OCI-LY7 (cell line): ENCODE results near the gene SPDL1. TPM values are rescaled to one million over a fixed set of nuclear protein-coding genes. Genes with fewer than 3 reads are reported as not detected.

Experiments
- BruUV-seq: library from RNA; stranded (reverse); fragments of 400-500 nt; replicated peaks from 2 replicates; lab custom pipeline; 2021; lab: Mats Ljungman, UMichigan
- CTCF ChIA-PET: fragments of 300-600 bp; sonication (Branson Sonifier 250); formaldehyde crosslinking; loops from one replicate; lab custom pipeline; 2022; ENCODE audit warnings: antibody characterized with exemption; ENCODE audit not compliant: unreplicated experiment; lab: Charles Lee
- POLR2A ChIA-PET: fragments of 300-600 bp; sonication (Branson Sonifier 250); formaldehyde crosslinking; loops from one replicate; lab custom pipeline; 2022; ENCODE audit warnings: antibody characterized with exemption; lab: Charles Lee
- DNase-seq: peaks from one replicate; pipeline ENCODE4 v3.0.0-alpha.2; 2015; ENCODE audit warnings: low spot score
- H2AFZ ChIP-seq: fragments of 200-600 bp; sonication (generic), shearing (Covaris generic); 2 replicates; pipeline ENCODE4 v1.6.1; 2014; ENCODE audit warnings: mild to moderate bottlenecking, antibody characterized with exemption, low read length, moderate library complexity
- H3K27ac ChIP-seq: fragments of 200-600 bp; sonication (generic); 2 replicates; pipeline ENCODE4 v1.5.1; 2014; ENCODE audit warnings: mixed run types, low read depth, mild to moderate bottlenecking, moderate library complexity, low read length, inconsistent platforms; ENCODE audit not compliant: poor library complexity, severe bottlenecking
- H3K36me3 ChIP-seq: fragments of 200-600 bp; sonication (generic); 2 replicates; pipeline ENCODE4 v1.6.1; 2014; ENCODE audit warnings: mild to moderate bottlenecking, antibody characterized with exemption, low read length, moderate library complexity, mixed read lengths; ENCODE audit not compliant: insufficient read depth
- H3K4me1 ChIP-seq: fragments of 200-600 bp; sonication (generic); 2 replicates; pipeline ENCODE4 v1.5.1; 2014; ENCODE audit warnings: mild to moderate bottlenecking, low read length; ENCODE audit not compliant: insufficient read depth, poor library complexity, severe bottlenecking
- H3K4me2 ChIP-seq: fragments of 200-600 bp; sonication (generic); 2 replicates; pipeline ENCODE4 v1.6.1; 2014; ENCODE audit warnings: mild to moderate bottlenecking, low read length
- H3K4me3 ChIP-seq: fragments of 200-600 bp; sonication (generic); 2 replicates; pipeline ENCODE4 v1.5.1; 2014; ENCODE audit warnings: mild to moderate bottlenecking, low read depth, low read length; ENCODE audit not compliant: poor library complexity, severe bottlenecking
- H3K79me2 ChIP-seq: fragments of 200-600 bp; sonication (generic); 2 replicates; pipeline ENCODE4 v1.6.1; 2016; ENCODE audit warnings: low read depth, mild to moderate bottlenecking, low read length, moderate library complexity, mixed read lengths; ENCODE audit not compliant: insufficient read depth
- H3K9me2 ChIP-seq: fragments of 200-600 bp; sonication (generic); 2 replicates; pipeline ENCODE4 v1.6.1; 2016; ENCODE audit warnings: mild to moderate bottlenecking, low read length, mixed read lengths; ENCODE audit not compliant: insufficient read depth
- H3K9me3 ChIP-seq: fragments of 200-600 bp; sonication (generic); 2 replicates; pipeline ENCODE4 v1.6.1; 2014; ENCODE audit warnings: mild to moderate bottlenecking, mixed run types, low read length, mixed read lengths
- H4K20me1 ChIP-seq: fragments of 200-600 bp; sonication (generic); 2 replicates; pipeline ENCODE4 v1.6.1; 2014; ENCODE audit warnings: mild to moderate bottlenecking, antibody characterized with exemption, low read length, moderate library complexity, mixed read lengths; ENCODE audit not compliant: insufficient read depth
- EZH2phosphoT487 ChIP-seq: fragments of 200-600 bp; sonication (generic); IDR thresholded peaks from 2 replicates; pipeline ENCODE4 v1.6.1; 2018; ENCODE audit warnings: low read depth, borderline replicate concordance, mild to moderate bottlenecking, mixed run types, antibody characterized with exemption, low read length, moderate library complexity, mixed read lengths
- intact Hi-C: fragments of 100-400 bp; cut with micrococcal nuclease; formaldehyde crosslinking; loops from one replicate; pipeline ENCODE4 v1.10.0; 2022; ENCODE audit not compliant: unreplicated experiment
- total RNA-seq, 2 experiments: library from RNA; depleted of rRNA in 1 of 2; stranded (reverse); fragments of >200 nt in 1 of 2; shearing (Covaris generic) in 1 of 2; gene quantifications; 2 replicates each; pipeline ENCODE4 v1.2.3, GENCODE V29; 2014 to 2022
- TF ChIP-seq, protein P1 (sequence below): fragments of 200-600 bp; sonication (generic); conservative IDR thresholded peaks from 2 replicates; pipeline ENCODE4 v1.5.1; 2014; ENCODE audit warnings: mild to moderate bottlenecking, antibody characterized with exemption, low read length, moderate library complexity, mixed read lengths

The SPDL1 gene
- total RNA-seq, 2 experiments from 2014 or later, result 27.4 to 65.9 TPM

GRCh38 chr5:169626779-169627178 is 43.2 kb downstream of the SPDL1 start:
- Histone ChIP-seq H3K36me3 (no peaks in the 10 kb centered on the region), H3K4me3 (no peak overlapping the region), H3K4me1 (no peaks in the 10 kb centered on the region), H3K4me2 (no peak overlapping the region), H2AFZ (no peak overlapping the region), H3K9me2 (no peaks in the 10 kb centered on the region), H3K9me3 (no peaks in the 10 kb centered on the region), H3K27ac (no peak overlapping the region), H4K20me1 (no peaks in the 10 kb centered on the region), H3K79me2 (no peaks in the 10 kb centered on the region)
- DNase-seq, result no peak
- no TSS peak for BruUV-seq
- ChIA-PET POLR2A (no interaction called here), CTCF (no interaction called here)
- intact Hi-C loops, result no loop called here
- TF ChIP-seq, protein P1, sequence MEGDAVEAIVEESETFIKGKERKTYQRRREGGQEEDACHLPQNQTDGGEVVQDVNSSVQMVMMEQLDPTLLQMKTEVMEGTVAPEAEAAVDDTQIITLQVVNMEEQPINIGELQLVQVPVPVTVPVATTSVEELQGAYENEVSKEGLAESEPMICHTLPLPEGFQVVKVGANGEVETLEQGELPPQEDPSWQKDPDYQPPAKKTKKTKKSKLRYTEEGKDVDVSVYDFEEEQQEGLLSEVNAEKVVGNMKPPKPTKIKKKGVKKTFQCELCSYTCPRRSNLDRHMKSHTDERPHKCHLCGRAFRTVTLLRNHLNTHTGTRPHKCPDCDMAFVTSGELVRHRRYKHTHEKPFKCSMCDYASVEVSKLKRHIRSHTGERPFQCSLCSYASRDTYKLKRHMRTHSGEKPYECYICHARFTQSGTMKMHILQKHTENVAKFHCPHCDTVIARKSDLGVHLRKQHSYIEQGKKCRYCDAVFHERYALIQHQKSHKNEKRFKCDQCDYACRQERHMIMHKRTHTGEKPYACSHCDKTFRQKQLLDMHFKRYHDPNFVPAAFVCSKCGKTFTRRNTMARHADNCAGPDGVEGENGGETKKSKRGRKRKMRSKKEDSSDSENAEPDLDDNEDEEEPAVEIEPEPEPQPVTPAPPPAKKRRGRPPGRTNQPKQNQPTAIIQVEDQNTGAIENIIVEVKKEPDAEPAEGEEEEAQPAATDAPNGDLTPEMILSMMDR, result no peak
- TF ChIP-seq EZH2phosphoT487, result no peak

- no TSS peak for BruUV-seq
- CTCF ChIA-PET, result no interaction called here
- Histone ChIP-seq H3K4me1 (no peaks in the 10 kb centered on the region), H3K27ac (no peak overlapping the region), H3K9me3 (no peaks in the 10 kb centered on the region), H3K4me2 (no peak overlapping the region), H3K9me2 (no peaks in the 10 kb centered on the region), H3K4me3 (no peak overlapping the region), H3K36me3 (no peaks in the 10 kb centered on the region), H2AFZ (no peak overlapping the region), H3K79me2 (no peaks in the 10 kb centered on the region), H4K20me1 (no peaks in the 10 kb centered on the region)
- intact Hi-C loops, result no loop called here
- POLR2A ChIA-PET, result interaction anchor here (1.0 kb wide), 1 partner anchor 9 kb away, joined by 3 read pairs; the partner anchor contains the start of gene DOCK2
- no peak for TF ChIP-seq EZH2phosphoT487
- TF ChIP-seq, protein P1, result no peak
- no peak for DNase-seq
Observed at GRCh38 chr5:169627551-169627950, 44.0 kb downstream of the SPDL1 start.

DNA sequence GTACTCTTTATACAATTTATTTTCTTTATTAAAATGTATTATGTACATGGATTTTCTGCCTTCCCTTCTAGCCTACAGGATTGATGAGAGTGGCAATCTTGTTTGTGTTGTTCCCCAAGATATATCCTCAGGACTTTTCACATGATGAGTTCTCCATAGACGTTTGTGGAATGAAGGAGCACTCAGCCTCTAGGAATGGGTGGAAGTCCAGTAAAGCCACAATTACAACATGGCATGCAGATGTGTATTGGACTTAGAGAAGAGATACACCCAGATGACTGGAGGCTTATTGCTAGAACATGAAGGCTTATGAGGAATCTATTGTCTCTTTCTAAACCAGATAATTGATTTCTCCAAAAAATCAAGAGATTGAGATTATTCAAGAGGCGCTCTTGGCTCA is 45.3 kb downstream of the SPDL1 start:
- Histone ChIP-seq H3K9me2 (no peaks in the 10 kb centered on the region), H4K20me1 (no peaks in the 10 kb centered on the region), H3K4me1 (no peaks in the 10 kb centered on the region), H3K36me3 (no peaks in the 10 kb centered on the region), H3K4me2 (no peak overlapping the region), H3K27ac (no peak overlapping the region), H3K79me2 (no peaks in the 10 kb centered on the region), H3K4me3 (no peak overlapping the region), H3K9me3 (peaks cover under 1% of the 10 kb centered on the region; the same call in 1 of the 2 replicates), H2AFZ (no peak overlapping the region)
- POLR2A ChIA-PET, result no interaction called here
- no peak for DNase-seq
- intact Hi-C loops, result no loop called here
- no TSS peak for BruUV-seq
- CTCF ChIA-PET, result no interaction called here
- TF ChIP-seq EZH2phosphoT487, result no peak
- TF ChIP-seq, protein P1, result no peak
